Measurements from ENCODE around the gene TASP1. TPM values are rescaled to one million over a fixed set of nuclear protein-coding genes. Genes with fewer than 3 reads are reported as not detected.
A peak's percentile ranks its signal among the peaks of the same experiment; 100 is the strongest.

The TASP1 gene
- total RNA-seq, 4 donors from 2014 or later, result 11.6 to 15.7 (median 13.0) TPM

GRCh38 chr20:13525225-13525940 is 113.3 kb downstream of the TASP1 start:
- Histone ChIP-seq H3K27me3 (no peaks in the 10 kb centered on the region), H3K4me3 (no peak overlapping the region), H3K36me3 (peaks cover 0 to 37% (median 16%) of the 10 kb centered on the region in 4 donors), H3K4me1 (no peaks in the 10 kb centered on the region), H3K27ac (replicated peaks in 1 of 4) (no peak overlapping the region), H3K9me3 (no peaks in the 10 kb centered on the region)
- intact Hi-C loops (cut with DNase I), result no loop called here
- 87% methylated on average over 4 of the region's 4 CpGs for WGBS
- TF ChIP-seq POLR2AphosphoS5 (IDR thresholded peaks at IDR 0.05), result peak in 1 of 2 donors; percentile 17
- no peak for TF ChIP-seq POLR2A (IDR thresholded peaks at IDR 0.05; ENCODE audit: low read depth)
- TF ChIP-seq EP300 (IDR thresholded peaks at IDR 0.05), result no peak
- TF ChIP-seq CTCF (IDR thresholded peaks at IDR 0.05), result no peak
- no peak for DNase-seq (ENCODE audit: extremely low spot score)

- intact Hi-C loops (cut with DNase I), result no loop called here
- no peak for DNase-seq (ENCODE audit: extremely low spot score)
- peaks cover 0 to 37% (median 16%) of the 10 kb centered on the region in 4 donors for H3K36me3 ChIP-seq
- no peak overlapping the region for H3K4me3 ChIP-seq
- 94% methylated on average over 1 of the region's 1 CpG for WGBS
- H3K27me3 ChIP-seq, result no peaks in the 10 kb centered on the region
- H3K9me3 ChIP-seq, result no peaks in the 10 kb centered on the region
- no peak overlapping the region for H3K27ac ChIP-seq (replicated peaks in 1 of 4)
- TF ChIP-seq EP300 (IDR thresholded peaks at IDR 0.05) (no peak), POLR2A (IDR thresholded peaks at IDR 0.05; ENCODE audit: low read depth) (no peak), CTCF (IDR thresholded peaks at IDR 0.05) (no peak), POLR2AphosphoS5 (IDR thresholded peaks at IDR 0.05) (no peak)
- no peaks in the 10 kb centered on the region for H3K4me1 ChIP-seq
Observed at GRCh38 chr20:13524339-13524738, 114.4 kb downstream of the TASP1 start.

- DNase-seq (ENCODE audit: extremely low spot score), result no peak
- no peak overlapping the region for H3K4me3 ChIP-seq
- H3K9me3 ChIP-seq, result no peaks in the 10 kb centered on the region
- H3K27me3 ChIP-seq, result no peaks in the 10 kb centered on the region
- no peak overlapping the region for H3K27ac ChIP-seq (replicated peaks in 1 of 4)
- TF ChIP-seq POLR2A (IDR thresholded peaks at IDR 0.05; ENCODE audit: low read depth), result no peak
- TF ChIP-seq POLR2AphosphoS5 (IDR thresholded peaks at IDR 0.05), result no peak
- no peak for TF ChIP-seq EP300 (IDR thresholded peaks at IDR 0.05)
- TF ChIP-seq CTCF (IDR thresholded peaks at IDR 0.05), result no peak
- intact Hi-C loops (cut with DNase I), result no loop called here
- H3K36me3 ChIP-seq, result peaks cover 0 to 8% (median 4%) of the 10 kb centered on the region in 4 donors
- peaks cover 0 to 3% (median 0%) of the 10 kb centered on the region in 4 donors for H3K4me1 ChIP-seq
Observed at GRCh38 chr20:13517831-13518230, 120.9 kb downstream of the TASP1 start.

- no peak for DNase-seq (ENCODE audit: extremely low spot score)
- TF ChIP-seq EP300 (IDR thresholded peaks at IDR 0.05) (no peak), POLR2A (IDR thresholded peaks at IDR 0.05; ENCODE audit: low read depth) (no peak), CTCF (IDR thresholded peaks at IDR 0.05) (no peak), POLR2AphosphoS5 (IDR thresholded peaks at IDR 0.05) (no peak)
- peaks cover 0 to 3% (median 0%) of the 10 kb centered on the region in 4 donors for H3K4me1 ChIP-seq
- WGBS, result 75% methylated on average over 5 of the region's 5 CpGs
- intact Hi-C loops (cut with DNase I), result no loop called here
- no peaks in the 10 kb centered on the region for H3K27me3 ChIP-seq
- peaks cover 0 to 9% (median 4%) of the 10 kb centered on the region in 4 donors for H3K36me3 ChIP-seq
- H3K27ac ChIP-seq (replicated peaks in 1 of 4), result no peak overlapping the region
- H3K4me3 ChIP-seq, result no peak overlapping the region
- no peaks in the 10 kb centered on the region for H3K9me3 ChIP-seq
Observed at GRCh38 chr20:13515796-13516558, 122.8 kb downstream of the TASP1 start.

All from esophagus muscularis mucosa (tissue), 4 donors.